GM21737 (cell line): ENCODE measurements around the gene SNX24.

ENCODE experiments used
- ATAC-seq: cut with Tn5 transposase; IDR thresholded peaks from one replicate; pipeline ENCODE4 v1.9.1; 2021; ENCODE audit warnings: mild to moderate bottlenecking, moderate library complexity; ENCODE audit not compliant: unreplicated experiment

Gene SNX24

GRCh38 chr5:122915717-122916461 lies 70.5 kb downstream of the SNX24 start:
- peak; percentile 91 for ATAC-seq

- ATAC-seq, result no peak
Observed at GRCh38 chr5:122916490-122916889, 71.1 kb downstream of the SNX24 start.

- ATAC-seq, result no peak
Observed at GRCh38 chr5:122919969-122920368, 74.6 kb downstream of the SNX24 start.

- ATAC-seq, result no peak
Observed at GRCh38 chr5:122921826-122922225, 76.4 kb downstream of the SNX24 start.

- no peak for ATAC-seq
Observed at GRCh38 chr5:122924203-122924602, 78.8 kb downstream of the SNX24 start.

- no peak for ATAC-seq
Observed at GRCh38 chr5:122924719-122925395, 79.4 kb downstream of the SNX24 start.

- ATAC-seq, result no peak
Observed at GRCh38 chr5:122929001-122929400, 83.6 kb downstream of the SNX24 start.

- ATAC-seq, result no peak
Observed at GRCh38 chr5:122929980-122930379, 84.6 kb downstream of the SNX24 start.

GRCh38 chr5:122933956-122934355 lies 88.5 kb downstream of the SNX24 start:
- no peak for ATAC-seq

GRCh38 chr5:122936088-122936487 lies 90.7 kb downstream of the SNX24 start:
- no peak for ATAC-seq

- no peak for ATAC-seq
Observed at GRCh38 chr5:122937914-122938313, 92.5 kb downstream of the SNX24 start.

GRCh38 chr5:122940890-122941289 lies 95.5 kb downstream of the SNX24 start:
- no peak for ATAC-seq

- ATAC-seq, result no peak
Observed at GRCh38 chr5:122941737-122942136, 96.3 kb downstream of the SNX24 start.

GRCh38 chr5:122942164-122942914 lies 96.9 kb downstream of the SNX24 start:
- no peak for ATAC-seq

GRCh38 chr5:122943050-122943698 lies 97.8 kb downstream of the SNX24 start:
- no peak for ATAC-seq

GRCh38 chr5:122944051-122944450 lies 98.6 kb downstream of the SNX24 start:
- no peak for ATAC-seq

- ATAC-seq, result no peak
Observed at GRCh38 chr5:122947372-122947771, 102.0 kb downstream of the SNX24 start.

GRCh38 chr5:122947772-122948171 lies 102.4 kb downstream of the SNX24 start:
- no peak for ATAC-seq

- no peak for ATAC-seq
Observed at GRCh38 chr5:122948319-122948718, 102.9 kb downstream of the SNX24 start.

- no peak for ATAC-seq
Observed at GRCh38 chr5:122951658-122952057, 106.2 kb downstream of the SNX24 start.

- no peak for ATAC-seq
Observed at GRCh38 chr5:122954719-122955118, 109.3 kb downstream of the SNX24 start.
